ENCODE data around the gene SPART. TPM values are rescaled to one million over a fixed set of nuclear protein-coding genes. Genes with fewer than 3 reads are reported as not detected.
"Not testable (repeated sequence)": the region's sequence is repeated elsewhere in the genome, so short reads cannot be mapped to it uniquely, and the experiment has no call there.

SPART gene
- total and polyA plus RNA-seq, 9 of the 15 experiments (the other 6 are each of a cell fraction or from before 2014, with no cell fraction given) = 18.7 to 79.0 (median 41.0) TPM

DNA sequence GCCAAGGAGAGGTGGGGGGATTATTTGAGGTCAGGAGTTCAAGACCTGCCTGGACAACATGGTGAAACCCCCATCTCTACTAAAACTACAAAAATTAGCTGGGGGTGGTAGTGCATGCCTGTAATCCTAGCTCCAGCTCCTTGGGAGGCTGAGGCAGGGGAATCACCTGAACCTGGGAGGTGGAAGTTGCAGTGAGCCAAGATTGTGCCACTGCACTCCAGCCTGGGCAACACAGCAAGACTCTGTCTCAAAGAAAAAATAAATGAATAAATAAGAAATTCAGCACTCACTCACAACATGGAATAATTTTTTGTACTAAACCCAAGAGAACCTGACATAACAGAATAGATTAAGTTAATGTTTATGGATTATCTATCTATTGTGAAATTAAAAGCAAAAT, 13.9 kb downstream of the SPART start:
- H3K9me1 ChIP-seq (ENCODE audit: control insufficient read depth, insufficient read depth, low read length); H3K9ac ChIP-seq (ENCODE audit: insufficient read depth in 1 of 2, low read depth in 2 of 2, low read length in 2 of 2); H4K20me1 ChIP-seq (replicated peaks; ENCODE audit: control insufficient read depth, insufficient read depth, low read length); H2AFZ ChIP-seq (ENCODE audit: low read depth, low read length); H3K27ac ChIP-seq (ENCODE audit: extremely low read depth, low read depth, low read length); POLR2A ChIA-PET; BruUV-seq (replicated peaks); H3K27me3 ChIP-seq (ENCODE audit: control insufficient read depth in 2 of 2, insufficient read depth in 2 of 2, low read length in 2 of 2); FAIRE-seq; H3K4me1 ChIP-seq (replicated peaks in 1 of 2; ENCODE audit: control insufficient read depth in 2 of 2, insufficient read depth in 2 of 2, low read length in 2 of 2); CTCF ChIA-PET (ENCODE audit: low intra/inter-chr PET ratio); intact Hi-C loops (cut with micrococcal nuclease); ATAC-seq; DNase-seq (ENCODE audit: extremely low read depth in 1 of 4, low spot score in 3 of 4); in situ Hi-C loops (cut with MboI); H3K4me3 ChIP-seq; H3K4me2 ChIP-seq (ENCODE audit: insufficient read depth, low read length); H3K9me3 ChIP-seq (replicated peaks; ENCODE audit: control insufficient read depth, insufficient read depth, low read depth, low read length): not testable (repeated sequence)
- Histone ChIP-seq H3K79me2 (ENCODE audit: control insufficient read depth, insufficient read depth, low read length) (peaks cover 61% of the 10 kb centered on the region), H3K36me3 (ENCODE audit: control insufficient read depth, insufficient read depth, low read length) (peaks cover 43% of the 10 kb centered on the region)

- Histone ChIP-seq H3K9ac (ENCODE audit: insufficient read depth in 1 of 2, low read depth in 2 of 2, low read length in 2 of 2) (no peak overlapping the region), H3K4me3 (no peak overlapping the region), H3K9me1 (ENCODE audit: control insufficient read depth, insufficient read depth, low read length) (no peaks in the 10 kb centered on the region), H3K4me2 (ENCODE audit: insufficient read depth, low read length) (no peak overlapping the region), H3K4me1 (replicated peaks in 1 of 2; ENCODE audit: control insufficient read depth in 2 of 2, insufficient read depth in 2 of 2, low read length in 2 of 2) (no peaks in the 10 kb centered on the region), H3K27me3 (ENCODE audit: control insufficient read depth in 2 of 2, insufficient read depth in 2 of 2, low read length in 2 of 2) (no peaks in the 10 kb centered on the region), H3K79me2 (ENCODE audit: control insufficient read depth, insufficient read depth, low read length) (peaks cover 51% of the 10 kb centered on the region), H2AFZ (ENCODE audit: low read depth, low read length) (no peak overlapping the region), H4K20me1 (replicated peaks; ENCODE audit: control insufficient read depth, insufficient read depth, low read length) (no peaks in the 10 kb centered on the region), H3K27ac (ENCODE audit: extremely low read depth, low read depth, low read length) (no peak overlapping the region), H3K9me3 (replicated peaks; ENCODE audit: control insufficient read depth, insufficient read depth, low read depth, low read length) (no peaks in the 10 kb centered on the region), H3K36me3 (ENCODE audit: control insufficient read depth, insufficient read depth, low read length) (peaks cover 51% of the 10 kb centered on the region)
- CTCF ChIA-PET (ENCODE audit: low intra/inter-chr PET ratio) = no interaction called here
- no peak for FAIRE-seq
- in situ Hi-C loops (cut with MboI) (no loop called here), intact Hi-C loops (cut with micrococcal nuclease) (no loop called here)
- ATAC-seq = no peak
- POLR2A ChIA-PET = interaction anchor here (0.5 to 1.0 kb wide), 2 partner anchors 13 to 154 kb away, joined by 3 read pairs; no protein-coding TSS in a partner anchor
- DNase-seq (ENCODE audit: extremely low read depth in 1 of 4, low spot score in 3 of 4) = no peak
- TF ChIP-seq KLF1 (tag; IDR thresholded peaks at IDR 0.05) (no peak), POLR2A (conservative IDR thresholded peaks at IDR 0.05) (no peak), CHD2 (IDR thresholded peaks at IDR 0.05; ENCODE audit: low read depth, low read length) (no peak)
- 84% methylated on average over 3 of the region's 4 CpGs for WGBS (ENCODE audit: insufficient coverage, low coverage, missing lambda C conversion rate)
- BruUV-seq (replicated peaks) = no TSS peak
These were observed 14.9 kb downstream of the SPART start for GRCh38 chr13:36331280-36331679.

Data from K562 (cell line).